Measurements from ENCODE around the gene EBF4.

Gene EBF4

DNA sequence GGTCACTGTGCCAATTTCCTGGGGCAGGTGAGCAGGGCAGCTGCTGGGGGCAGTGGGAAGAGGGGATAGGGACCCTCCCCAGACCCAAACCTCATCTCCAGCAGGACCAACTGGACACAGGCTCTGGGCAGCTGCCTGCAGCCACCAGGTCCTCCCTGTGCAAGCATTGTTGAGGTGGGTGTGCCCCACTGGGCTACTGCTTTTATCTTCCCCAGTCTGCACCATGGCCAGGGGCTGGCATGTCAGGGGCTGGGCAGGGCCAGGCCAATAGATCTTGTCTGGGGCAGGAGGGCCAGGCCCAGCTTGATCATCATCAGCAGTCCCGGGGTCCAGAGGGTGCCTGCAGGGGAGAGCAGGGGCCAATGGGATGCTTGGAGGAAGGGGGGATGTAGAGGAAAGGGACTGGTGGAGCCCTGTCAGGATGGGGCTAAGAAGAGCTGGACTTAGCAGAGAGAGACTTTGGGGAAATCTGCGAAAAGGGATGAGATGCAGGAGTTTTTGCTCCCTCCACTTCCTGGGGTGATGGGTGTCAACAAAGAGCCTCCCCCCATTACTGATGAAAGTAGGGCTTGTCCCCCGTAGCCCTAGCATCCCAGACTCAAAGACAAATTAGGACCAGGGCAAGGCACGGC lies 5.7 kb downstream of the EBF4 start:
- no peak overlapping the region for H3K27ac ChIP-seq

DNA sequence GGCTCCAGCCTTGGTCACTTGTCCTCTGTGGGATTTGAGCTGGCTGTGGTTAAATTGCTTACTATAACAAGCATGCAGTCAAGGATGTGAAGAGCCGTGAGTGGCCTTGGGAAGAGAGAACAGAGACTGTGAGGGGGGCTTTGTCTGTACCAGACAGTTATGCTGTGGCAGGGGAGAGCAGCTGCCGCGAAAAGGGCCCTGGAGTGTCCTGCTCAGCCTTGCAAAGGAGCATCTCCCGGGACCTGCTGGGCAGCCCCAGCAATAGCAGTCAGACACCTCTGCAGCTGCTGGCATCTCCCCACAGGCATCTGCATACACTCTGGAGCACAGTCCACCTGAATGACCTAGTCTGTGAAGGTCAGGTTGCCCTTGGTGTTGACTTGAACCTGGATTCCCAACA lies 6.3 kb downstream of the EBF4 start:
- no peak for TF ChIP-seq ZFX (IDR thresholded peaks at IDR 0.05; ENCODE audit: borderline replicate concordance)
- TF ChIP-seq, protein P1, sequence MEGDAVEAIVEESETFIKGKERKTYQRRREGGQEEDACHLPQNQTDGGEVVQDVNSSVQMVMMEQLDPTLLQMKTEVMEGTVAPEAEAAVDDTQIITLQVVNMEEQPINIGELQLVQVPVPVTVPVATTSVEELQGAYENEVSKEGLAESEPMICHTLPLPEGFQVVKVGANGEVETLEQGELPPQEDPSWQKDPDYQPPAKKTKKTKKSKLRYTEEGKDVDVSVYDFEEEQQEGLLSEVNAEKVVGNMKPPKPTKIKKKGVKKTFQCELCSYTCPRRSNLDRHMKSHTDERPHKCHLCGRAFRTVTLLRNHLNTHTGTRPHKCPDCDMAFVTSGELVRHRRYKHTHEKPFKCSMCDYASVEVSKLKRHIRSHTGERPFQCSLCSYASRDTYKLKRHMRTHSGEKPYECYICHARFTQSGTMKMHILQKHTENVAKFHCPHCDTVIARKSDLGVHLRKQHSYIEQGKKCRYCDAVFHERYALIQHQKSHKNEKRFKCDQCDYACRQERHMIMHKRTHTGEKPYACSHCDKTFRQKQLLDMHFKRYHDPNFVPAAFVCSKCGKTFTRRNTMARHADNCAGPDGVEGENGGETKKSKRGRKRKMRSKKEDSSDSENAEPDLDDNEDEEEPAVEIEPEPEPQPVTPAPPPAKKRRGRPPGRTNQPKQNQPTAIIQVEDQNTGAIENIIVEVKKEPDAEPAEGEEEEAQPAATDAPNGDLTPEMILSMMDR (IDR thresholded peaks at IDR 0.05), result no peak
- H3K27ac ChIP-seq, result no peak overlapping the region

More for the DNA sequence above, 5.7 kb downstream of the EBF4 start:
- TF ChIP-seq, protein P1 (IDR thresholded peaks at IDR 0.05), result no peak
- no peak for TF ChIP-seq ZFX (IDR thresholded peaks at IDR 0.05; ENCODE audit: borderline replicate concordance)

DNA sequence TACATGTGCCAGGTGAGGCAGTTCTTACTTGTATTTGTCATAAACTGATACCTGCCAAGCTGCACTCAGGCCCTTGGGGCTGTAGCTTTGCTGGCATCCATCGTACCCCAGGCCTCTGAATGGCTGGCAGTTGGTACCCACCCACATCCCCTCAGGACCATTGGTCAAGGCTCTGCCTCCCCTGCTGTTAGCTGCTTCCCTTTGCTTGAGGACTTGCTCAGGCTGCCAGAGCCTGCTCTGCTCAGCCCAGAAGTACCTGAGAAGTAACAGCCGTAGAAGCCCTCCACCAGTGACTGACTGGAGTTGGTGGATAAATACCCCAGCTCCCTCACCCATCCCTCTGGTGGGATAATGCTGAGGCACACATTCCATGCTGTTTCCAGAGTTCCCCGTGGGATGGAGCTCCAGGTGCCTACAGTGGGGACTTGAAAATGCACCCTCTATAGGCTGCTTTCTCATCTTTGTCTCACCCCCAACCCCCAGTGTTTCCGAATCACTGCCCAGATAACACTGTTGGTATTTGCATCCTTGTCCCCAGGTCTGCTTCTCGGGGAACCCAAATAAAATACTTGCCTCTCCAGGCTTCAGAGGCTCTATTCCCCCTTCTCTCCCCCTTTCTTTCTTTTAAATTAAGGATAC lies 7.3 kb downstream of the EBF4 start:
- no peak for TF ChIP-seq ZFX (IDR thresholded peaks at IDR 0.05; ENCODE audit: borderline replicate concordance)
- TF ChIP-seq, protein P1 (IDR thresholded peaks at IDR 0.05), result no peak

DNA sequence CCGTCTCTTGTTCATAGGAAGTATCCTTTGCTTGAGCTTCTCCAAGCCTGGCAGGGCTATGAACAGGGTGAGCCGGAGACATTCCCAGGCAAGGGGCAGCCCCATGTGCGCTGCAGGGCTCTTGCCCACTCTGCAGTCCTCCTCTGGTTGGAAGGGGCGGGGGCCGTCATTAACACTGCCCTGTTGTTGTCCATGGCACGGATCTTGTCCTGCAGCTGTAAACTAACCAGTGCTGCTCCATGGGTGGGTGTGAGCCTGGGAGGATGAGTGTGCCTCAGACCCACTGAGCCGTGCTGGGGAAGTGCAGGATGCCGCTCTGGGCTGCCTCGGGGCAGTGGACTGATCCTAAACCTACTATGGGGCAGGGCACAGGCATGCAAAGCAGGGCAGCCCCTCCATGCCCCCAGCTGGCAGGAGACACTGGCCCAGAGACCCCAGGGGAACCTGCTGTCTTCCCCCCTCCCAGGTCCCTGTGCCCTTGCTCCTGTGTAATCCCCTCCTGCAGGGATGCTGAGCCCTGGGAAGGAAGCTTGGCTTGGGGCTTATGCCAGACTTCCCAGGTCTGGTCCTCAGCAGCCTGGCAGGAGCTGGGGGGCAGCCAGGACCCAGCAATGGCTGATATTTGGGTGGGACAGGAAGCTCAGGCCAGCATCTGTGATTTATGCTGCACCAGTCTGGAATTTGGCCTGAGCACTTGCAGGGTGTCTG lies 8.5 kb downstream of the EBF4 start:
- no peak overlapping the region for H3K27ac ChIP-seq
- TF ChIP-seq ZFX (IDR thresholded peaks at IDR 0.05; ENCODE audit: borderline replicate concordance), result no peak
- TF ChIP-seq, protein P1 (IDR thresholded peaks at IDR 0.05), result no peak

More for the DNA sequence above, 7.3 kb downstream of the EBF4 start:
- H3K27ac ChIP-seq, result no peak overlapping the region

DNA sequence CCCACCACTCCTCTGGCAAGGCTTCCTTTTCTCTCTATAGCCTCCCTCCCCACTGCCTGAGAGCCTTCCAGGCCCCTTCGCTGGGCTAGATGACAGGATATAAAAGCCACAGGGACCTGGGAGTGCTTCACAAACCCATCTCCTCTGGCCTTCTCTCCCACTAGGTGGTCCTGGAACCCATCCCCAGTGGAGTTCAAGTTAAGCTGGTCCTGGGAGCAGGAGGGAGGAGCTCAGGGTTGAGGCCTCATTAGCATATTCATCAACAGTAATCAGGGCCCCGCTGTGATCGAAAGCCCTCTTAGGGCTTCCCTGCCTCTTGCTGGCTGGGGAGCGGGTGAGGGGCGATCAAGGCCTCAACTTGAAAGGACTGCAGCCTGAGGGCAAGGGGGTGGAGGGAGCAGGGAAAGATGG lies 9.1 kb downstream of the EBF4 start:
- TF ChIP-seq, protein P1 (IDR thresholded peaks at IDR 0.05), result no peak
- TF ChIP-seq ZFX (IDR thresholded peaks at IDR 0.05; ENCODE audit: borderline replicate concordance), result no peak
- no peak overlapping the region for H3K27ac ChIP-seq

DNA sequence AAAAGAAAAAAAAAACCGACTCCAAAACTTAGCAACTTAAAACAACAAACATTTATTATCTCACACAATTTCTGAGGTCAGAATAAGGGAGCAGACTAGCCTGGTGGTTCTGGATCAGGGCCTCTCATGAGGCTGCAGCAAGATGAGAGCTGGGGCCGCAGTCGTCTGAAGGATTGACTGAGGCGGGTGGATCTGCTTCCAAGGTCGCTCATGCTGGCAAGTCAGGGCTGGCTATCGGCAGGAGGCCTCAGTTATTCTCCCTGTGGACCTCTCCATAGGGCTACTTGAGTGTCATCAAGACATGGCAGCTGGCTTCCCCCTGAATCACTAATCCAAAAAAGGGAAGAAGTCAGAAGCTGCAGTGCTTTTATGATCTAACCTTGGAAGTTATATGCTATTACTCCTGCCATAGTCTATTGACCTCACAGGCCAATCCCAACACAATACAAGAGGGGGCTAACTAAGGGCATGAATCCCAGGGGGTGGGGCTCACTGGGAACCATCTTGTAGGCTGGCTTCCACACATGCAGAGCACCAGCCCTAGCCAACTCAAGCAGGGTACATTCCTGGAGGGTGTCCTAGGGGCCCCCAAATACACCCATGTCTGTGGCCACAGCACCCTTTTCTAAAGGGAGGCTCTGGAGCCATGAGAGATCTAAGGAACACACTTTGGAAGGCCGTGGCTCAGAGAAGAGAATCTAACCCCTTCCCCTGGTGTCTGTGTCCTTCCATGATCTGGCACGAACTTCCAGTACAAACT lies 11.3 kb downstream of the EBF4 start:
- H3K27ac ChIP-seq, result no peak overlapping the region
- no peak for TF ChIP-seq ZFX (IDR thresholded peaks at IDR 0.05; ENCODE audit: borderline replicate concordance)
- TF ChIP-seq, protein P1 (IDR thresholded peaks at IDR 0.05), result no peak
